ENCODE data around the gene ATP2B2. TPM values are rescaled to one million over a fixed set of nuclear protein-coding genes. Genes with fewer than 3 reads are reported as not detected.
A peak's percentile ranks its signal among the peaks of the same experiment; 100 is the strongest.

ATP2B2 gene
- total RNA-seq, result not detected in 2 replicates

GRCh38 chr3:10505050-10505790 is at the start of gene ATP2B2:
TSS of gene ATP2B2 (minus strand) at chr3:10505586. CDS start at chr3:10449543, 56,043 bp downstream.

GRCh38 chr3:10292505-10293419 is 212.6 kb downstream of the ATP2B2 start, which contains the start of gene GHRL:
TSS of gene GHRL (minus strand) at chr3:10292947. CDS start at chr3:10290180, 2,767 bp downstream.

Small RNAs within 50 kb of the gene (small RNA-seq; reads per million reads assigned to genes)
- 5.4 reads per million, percentile 80 among the genes with 10 or more reads in this experiment for gene MIR378B
- not detected for gene MIR885
- gene RF02126, result not detected

Other genes starting within 250 kb of the ATP2B2 start
- 0.32 and 0.36 TPM in 2 replicates for gene GHRL, start 212.6 kb downstream of the ATP2B2 start, total RNA-seq
- gene SEC13, start 184.5 kb downstream of the ATP2B2 start, total RNA-seq, result 264 and 268 TPM in 2 replicates